Tibial artery (tissue), 4 donors: ENCODE results near the gene FNDC3B.

Experiments used
- DNase-seq, 2 donors: peaks; one replicate each; pipeline ENCODE4 v3.0.0-alpha.2; 2019
- H3K27ac ChIP-seq, 2 donors: fragments of 200-600 bp; sonication (generic) in 1 of 2; 1 replicate in 1 of 2; 2 replicates in 1 of 2; pipeline ENCODE4 v1.5.1; 2018 to 2019; ENCODE audit warnings: mild to moderate bottlenecking in 1 of 2
- H3K27me3 ChIP-seq, 2 donors: fragments of 200-600 bp; sonication (generic) in 1 of 2; one replicate each; pipeline versions ENCODE4 v1.5.1 to v1.6.0; 2016 to 2019
- H3K36me3 ChIP-seq, 3 donors: fragments of 200-600 bp; sonication (generic) in 2 of 3; one replicate each; pipeline ENCODE4 v1.5.1; 2016 to 2019; ENCODE audit warnings: mild to moderate bottlenecking in 2 of 3
- H3K4me1 ChIP-seq, 4 donors: fragments of 200-600 bp; sonication (generic) in 2 of 4; 1 replicate in 3 of 4; 2 replicates in 1 of 4; pipeline ENCODE4 v1.5.1; 2016 to 2019
- H3K4me3 ChIP-seq, 2 donors: fragments of 200-600 bp; sonication (generic) in 1 of 2; 1 replicate in 1 of 2; 2 replicates in 1 of 2; pipeline ENCODE4 v1.5.1; 2018 to 2019; ENCODE audit warnings: mild to moderate bottlenecking in 2 of 2
- H3K9me3 ChIP-seq, 3 donors: fragments of 200-600 bp; sonication (generic) in 1 of 3; one replicate each; pipeline ENCODE4 v1.5.1; 2016 to 2019
- intact Hi-C: fragments of 100-400 bp; cut with DNase I; formaldehyde crosslinking; loops from one replicate; pipeline ENCODE4 v1.15.0; 2023; ENCODE audit warnings: low total_unique reads
- TF ChIP-seq, protein P1 (sequence below), 2 experiments: fragments of 200-600 bp in 1 of 2; fragments of 450-650 bp in 1 of 2; IDR thresholded peaks; one replicate each; pipeline ENCODE4 v1.5.1; 2017 to 2019; ENCODE audit warnings: antibody characterized with exemption in 2 of 2, mild to moderate bottlenecking in 1 of 2, moderate library complexity in 1 of 2

FNDC3B gene

DNA sequence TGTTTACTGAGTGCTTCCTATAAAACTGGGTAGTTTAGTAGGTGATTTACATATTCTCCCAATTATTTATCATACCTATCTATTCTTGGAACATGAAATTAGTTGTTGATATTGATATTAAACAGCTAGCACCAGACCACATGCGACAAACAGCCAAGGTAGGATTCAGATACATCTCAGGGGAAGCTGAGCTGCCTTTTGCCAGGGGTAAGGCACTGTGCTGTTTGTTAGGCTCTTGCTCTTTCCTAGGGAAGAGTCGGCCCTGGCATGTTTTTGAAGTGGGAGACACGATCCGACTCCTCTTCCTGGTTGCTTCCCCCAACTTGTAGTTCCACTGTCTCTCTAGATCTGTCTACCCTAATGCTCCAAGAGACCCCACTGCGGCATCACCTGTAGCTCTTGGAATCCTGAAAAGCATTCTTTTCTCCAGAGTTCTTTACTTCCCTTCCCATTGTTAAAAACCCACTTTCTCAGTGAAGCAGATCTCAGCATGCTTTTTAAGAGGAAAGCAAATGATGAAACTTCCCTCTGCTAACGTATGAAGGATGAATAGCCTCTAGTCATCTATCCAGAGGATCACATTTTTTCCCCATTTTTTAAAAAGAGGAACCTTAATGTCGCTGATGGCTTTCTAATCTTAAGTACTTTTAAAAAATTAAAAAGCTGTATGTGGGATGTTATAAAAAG is 270.5 kb downstream of the FNDC3B start:
- intact Hi-C loops: loop anchor here (10.0 kb wide), 1 partner anchor 105 kb away; no protein-coding TSS in a partner anchor
- Histone ChIP-seq H3K4me3 (no peak overlapping the region), H3K36me3 (peaks cover 40 to 58% (median 40%) of the 10 kb centered on the region in 3 donors)

DNA sequence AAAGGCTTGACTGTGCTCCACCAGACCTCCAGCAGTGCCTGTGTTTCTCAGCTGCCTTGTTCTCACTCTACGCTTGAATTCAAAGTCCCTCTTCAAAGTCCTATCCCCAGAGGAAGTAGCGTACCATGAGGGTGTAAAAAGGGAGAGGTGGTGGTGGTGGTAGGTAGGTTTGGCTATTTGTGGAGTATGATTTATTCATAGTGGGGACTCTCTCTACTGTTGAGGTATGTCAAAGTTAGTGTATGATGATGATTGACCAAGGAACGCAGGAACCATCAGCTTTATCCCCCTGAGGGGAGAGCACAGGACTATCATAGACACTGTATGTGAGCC is 271.0 kb downstream of the FNDC3B start:
- Histone ChIP-seq H3K4me1 (peaks cover 0 to 43% (median 27%) of the 10 kb centered on the region in 4 donors), H3K27me3 (no peaks in the 10 kb centered on the region), H3K27ac (no peak overlapping the region), H3K9me3 (no peaks in the 10 kb centered on the region), H3K36me3 (peaks cover 40 to 55% (median 40%) of the 10 kb centered on the region in 3 donors), H3K4me3 (no peak overlapping the region)
- intact Hi-C loops: loop anchor here (10.0 kb wide), 1 partner anchor 106 kb away; no protein-coding TSS in a partner anchor
- no peak for DNase-seq
- TF ChIP-seq, protein P1, sequence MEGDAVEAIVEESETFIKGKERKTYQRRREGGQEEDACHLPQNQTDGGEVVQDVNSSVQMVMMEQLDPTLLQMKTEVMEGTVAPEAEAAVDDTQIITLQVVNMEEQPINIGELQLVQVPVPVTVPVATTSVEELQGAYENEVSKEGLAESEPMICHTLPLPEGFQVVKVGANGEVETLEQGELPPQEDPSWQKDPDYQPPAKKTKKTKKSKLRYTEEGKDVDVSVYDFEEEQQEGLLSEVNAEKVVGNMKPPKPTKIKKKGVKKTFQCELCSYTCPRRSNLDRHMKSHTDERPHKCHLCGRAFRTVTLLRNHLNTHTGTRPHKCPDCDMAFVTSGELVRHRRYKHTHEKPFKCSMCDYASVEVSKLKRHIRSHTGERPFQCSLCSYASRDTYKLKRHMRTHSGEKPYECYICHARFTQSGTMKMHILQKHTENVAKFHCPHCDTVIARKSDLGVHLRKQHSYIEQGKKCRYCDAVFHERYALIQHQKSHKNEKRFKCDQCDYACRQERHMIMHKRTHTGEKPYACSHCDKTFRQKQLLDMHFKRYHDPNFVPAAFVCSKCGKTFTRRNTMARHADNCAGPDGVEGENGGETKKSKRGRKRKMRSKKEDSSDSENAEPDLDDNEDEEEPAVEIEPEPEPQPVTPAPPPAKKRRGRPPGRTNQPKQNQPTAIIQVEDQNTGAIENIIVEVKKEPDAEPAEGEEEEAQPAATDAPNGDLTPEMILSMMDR (IDR thresholded peaks at IDR 0.05): no peak

More for the DNA sequence above, 270.5 kb downstream of the FNDC3B start:
- H3K27ac ChIP-seq: no peak overlapping the region
- H3K4me1 ChIP-seq: peaks cover 0 to 39% (median 25%) of the 10 kb centered on the region in 4 donors
- H3K27me3 ChIP-seq: no peaks in the 10 kb centered on the region
- TF ChIP-seq, protein P1 (IDR thresholded peaks at IDR 0.05): no peak
- DNase-seq: no peak
- H3K9me3 ChIP-seq: no peaks in the 10 kb centered on the region

DNA sequence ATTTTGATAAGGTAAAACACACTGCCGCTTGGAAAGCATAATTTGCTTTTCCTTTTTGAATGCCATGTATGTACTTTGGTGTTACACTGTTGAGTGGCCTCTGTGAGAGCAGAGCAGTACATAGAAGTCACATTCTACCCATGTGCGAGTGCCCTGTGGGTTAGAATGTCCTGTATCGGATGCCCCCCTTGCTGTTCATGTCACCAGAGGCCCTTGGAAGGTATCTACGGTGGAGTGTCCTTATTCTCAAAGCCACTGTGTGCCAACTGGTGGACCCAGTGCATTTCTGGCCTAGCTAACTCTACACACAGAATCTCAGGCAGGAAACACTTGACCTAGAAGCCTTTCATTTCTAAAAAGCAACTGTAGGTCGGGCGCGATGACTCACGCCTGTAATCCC is 271.8 kb downstream of the FNDC3B start:
- H3K27me3 ChIP-seq: no peaks in the 10 kb centered on the region
- H3K36me3 ChIP-seq: peaks cover 40 to 53% (median 40%) of the 10 kb centered on the region in 3 donors
- no peaks in the 10 kb centered on the region for H3K9me3 ChIP-seq
- no peak overlapping the region for H3K27ac ChIP-seq
- H3K4me3 ChIP-seq: no peak overlapping the region
- intact Hi-C loops: loop anchor here (10.0 kb wide), 1 partner anchor 106 kb away; no protein-coding TSS in a partner anchor
- TF ChIP-seq, protein P1 (IDR thresholded peaks at IDR 0.05): no peak
- H3K4me1 ChIP-seq: peaks cover 0 to 46% (median 33%) of the 10 kb centered on the region in 4 donors
- no peak for DNase-seq

DNA sequence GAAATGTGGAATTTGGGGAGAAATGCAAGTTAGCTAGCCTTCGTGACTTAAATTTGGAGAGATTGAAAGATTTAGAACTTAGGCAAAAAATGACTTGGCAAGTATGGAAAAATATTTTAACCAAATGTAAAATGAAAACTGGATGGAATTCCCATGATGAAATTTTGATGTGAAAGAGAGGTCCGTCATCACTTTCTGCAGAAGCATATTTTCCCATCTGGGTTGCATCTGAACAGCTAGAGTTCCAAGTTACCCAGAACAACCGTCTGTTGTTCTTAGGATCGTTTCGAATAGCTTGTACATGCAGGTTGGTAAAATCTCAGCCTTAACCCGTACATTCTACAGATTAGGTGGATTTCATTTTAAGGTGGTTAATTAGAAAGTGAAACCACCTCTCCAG is 272.6 kb downstream of the FNDC3B start:
- Histone ChIP-seq H3K9me3 (no peaks in the 10 kb centered on the region), H3K36me3 (peaks cover 38 to 52% (median 40%) of the 10 kb centered on the region in 3 donors), H3K4me3 (no peak overlapping the region), H3K4me1 (peaks cover 0 to 54% (median 39%) of the 10 kb centered on the region in 4 donors), H3K27me3 (no peaks in the 10 kb centered on the region), H3K27ac (peak overlapping the region; percentile 16 to 58)
- TF ChIP-seq, protein P1 (IDR thresholded peaks at IDR 0.05): no peak
- DNase-seq: no peak
- intact Hi-C loops: loop anchor here (10.0 kb wide), 1 partner anchor 107 kb away; no protein-coding TSS in a partner anchor

DNA sequence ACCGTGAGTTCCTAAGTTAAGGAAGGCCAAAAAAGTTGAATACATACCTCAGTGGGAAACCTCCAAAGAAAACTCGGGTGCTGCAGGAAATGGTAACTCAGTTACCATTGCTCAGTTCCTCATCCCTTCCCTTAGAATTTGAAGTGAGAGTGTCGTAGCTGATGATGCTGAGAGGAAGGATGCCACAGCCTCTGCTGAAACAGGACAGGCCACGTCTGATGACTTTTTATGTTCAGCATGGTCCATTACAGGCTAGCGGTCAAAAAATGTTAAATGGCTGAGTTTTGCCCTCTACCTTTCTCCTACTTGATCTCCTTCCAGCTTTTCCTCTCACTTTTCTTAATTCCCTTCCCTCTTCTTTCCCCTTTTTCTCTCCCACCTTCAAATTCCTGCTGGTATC is 273.3 kb downstream of the FNDC3B start:
- intact Hi-C loops: loop anchor here (10.0 kb wide), 1 partner anchor 108 kb away; no protein-coding TSS in a partner anchor
- peak overlapping the region; percentile 21 to 58 for H3K27ac ChIP-seq
- no peak for DNase-seq
- no peaks in the 10 kb centered on the region for H3K27me3 ChIP-seq
- peaks cover 34 to 44% (median 34%) of the 10 kb centered on the region in 3 donors for H3K36me3 ChIP-seq
- no peak overlapping the region for H3K4me3 ChIP-seq
- TF ChIP-seq, protein P1 (IDR thresholded peaks at IDR 0.05): no peak
- no peaks in the 10 kb centered on the region for H3K9me3 ChIP-seq
- H3K4me1 ChIP-seq: peaks cover 0 to 61% (median 46%) of the 10 kb centered on the region in 4 donors
